Pancreas (tissue), 10 donors: ENCODE measurements around the gene LACC1. TPM values are rescaled to one million over a fixed set of nuclear protein-coding genes. Genes with fewer than 3 reads are reported as not detected.

Experiments
- ATAC-seq, 4 donors: fragments of 200-7000 bp; cut with Tn5 transposase; one replicate each; pipeline versions ENCODE4 v1.8.0 to v1.9.1; 2020; ENCODE audit warnings: mild to moderate bottlenecking in 4 of 4, moderate library complexity in 4 of 4
- DNase-seq, 6 donors: peaks; one replicate each; pipeline ENCODE4 v3.0.0-alpha.2; 2020
- FAIRE-seq: peaks from 2 replicates; lab custom pipeline; 2012; peaks lifted over from hg19 to GRCh38; lab: Jason Lieb, UNC
- H3K27ac ChIP-seq, 4 donors: fragments of 200-600 bp; sonication (generic); 1 replicate in 3 of 4; 2 replicates in 1 of 4; pipeline versions ENCODE4 v1.5.0 to v1.8.0; 2020
- H3K27me3 ChIP-seq, 4 donors: fragments of 200-600 bp; one replicate each; pipeline ENCODE4 v1.8.0; 2021
- H3K36me3 ChIP-seq, 3 donors: fragments of 200-600 bp; sonication (generic) in 1 of 3; one replicate each; pipeline versions ENCODE4 v1.5.0 to v1.8.0; 2020 to 2021
- H3K4me1 ChIP-seq, 3 donors: fragments of 200-600 bp; one replicate each; pipeline ENCODE4 v1.8.0; 2021
- H3K4me3 ChIP-seq, 4 donors: fragments of 200-600 bp; sonication (generic) in 2 of 4; one replicate each; pipeline versions ENCODE4 v1.5.0 to v1.8.0; 2020 to 2021
- H3K9me3 ChIP-seq, 4 donors: fragments of 200-600 bp; one replicate each; pipeline ENCODE4 v1.8.0; 2021
- WGBS, 2 donors: extraction: QIAGEN DNeasy Blood & Tissue Kit; methylation state at CpG; one replicate each; pipeline ENCODE4 v1.1.7; 2013; 5-methylcytosine and 5-hydroxymethylcytosine counted together
- intact Hi-C, 3 donors: fragments of 100-400 bp; cut with DNase I; formaldehyde crosslinking; loops; one replicate each; pipeline versions ENCODE4 v1.11.1 to v1.14.2; 2022
- polyA plus RNA-seq, 2 donors: library from polyadenylated mRNA; stranded (reverse); fragments of 200-250 nt; gene quantifications; one replicate each; pipeline ENCODE4 v1.2.3, GENCODE V29; 2013
- total RNA-seq, 6 donors: library from RNA; stranded (reverse); fragmentation: NEBNext Ultra II Directional in 4 of 6; extraction: Animal tissue kit (Norgen Biotek cat#: 25700) in 4 of 6; gene quantifications; one replicate each; pipeline versions ENCODE4 v1.2.1 to v1.2.4, GENCODE V29; 2021 to 2023
- TF ChIP-seq, protein P1 (sequence below), 4 donors: fragments of 200-600 bp; sonication (generic) in 3 of 4; IDR thresholded peaks; one replicate each; pipeline versions ENCODE4 v1.5.0 to v1.8.0; 2021; ENCODE audit warnings: antibody characterized with exemption in 4 of 4
- donor health status: healthy with polysubstance abuse.
- donor health status: DM: no; HTN: no; CAD: no; lungs with moderate emphysema.
- donor health status: DM: no; HTN: no; CAD: no.
- donor health status: control.
- donor health status: control.
- donor health status: Bipolar disorder and iron deficiency.
- donor health status: DM: yes; HTN: yes; CAD: no.
- donor health status: DM: no; HTN: no; CAD: no.
- donor health status: DM: no; HTN: no; CAD: no.
- donor health status: DM: yes; HTN: yes; CAD: no.

Gene LACC1
- total and polyA plus RNA-seq, 8 donors = 2.5 to 5.9 (median 3.6) TPM

DNA sequence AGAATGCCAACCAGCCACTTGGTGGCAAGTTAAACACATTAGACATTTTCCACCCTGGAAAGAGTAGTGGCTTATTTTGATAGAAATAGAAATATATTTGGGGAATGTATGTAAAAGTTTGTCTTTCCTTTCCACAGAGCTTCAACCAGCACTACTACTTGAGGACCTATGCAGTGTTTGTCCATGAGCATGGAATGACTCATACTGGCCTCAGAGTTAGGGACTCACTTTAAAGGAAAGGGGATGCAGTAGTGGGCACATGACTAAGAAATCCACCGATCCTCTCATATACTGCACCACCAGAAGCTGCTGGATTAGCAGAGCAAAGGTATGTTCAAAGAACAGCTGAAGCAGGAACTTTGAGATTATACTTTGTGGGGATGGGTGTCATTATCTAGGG is 62.6 kb downstream of the LACC1 start:
- Histone ChIP-seq H3K4me1 (no peaks in the 10 kb centered on the region), H3K27ac (no peak overlapping the region), H3K27me3 (no peaks in the 10 kb centered on the region), H3K36me3 (no peaks in the 10 kb centered on the region), H3K9me3 (no peaks in the 10 kb centered on the region), H3K4me3 (no peak overlapping the region)
- TF ChIP-seq, protein P1, sequence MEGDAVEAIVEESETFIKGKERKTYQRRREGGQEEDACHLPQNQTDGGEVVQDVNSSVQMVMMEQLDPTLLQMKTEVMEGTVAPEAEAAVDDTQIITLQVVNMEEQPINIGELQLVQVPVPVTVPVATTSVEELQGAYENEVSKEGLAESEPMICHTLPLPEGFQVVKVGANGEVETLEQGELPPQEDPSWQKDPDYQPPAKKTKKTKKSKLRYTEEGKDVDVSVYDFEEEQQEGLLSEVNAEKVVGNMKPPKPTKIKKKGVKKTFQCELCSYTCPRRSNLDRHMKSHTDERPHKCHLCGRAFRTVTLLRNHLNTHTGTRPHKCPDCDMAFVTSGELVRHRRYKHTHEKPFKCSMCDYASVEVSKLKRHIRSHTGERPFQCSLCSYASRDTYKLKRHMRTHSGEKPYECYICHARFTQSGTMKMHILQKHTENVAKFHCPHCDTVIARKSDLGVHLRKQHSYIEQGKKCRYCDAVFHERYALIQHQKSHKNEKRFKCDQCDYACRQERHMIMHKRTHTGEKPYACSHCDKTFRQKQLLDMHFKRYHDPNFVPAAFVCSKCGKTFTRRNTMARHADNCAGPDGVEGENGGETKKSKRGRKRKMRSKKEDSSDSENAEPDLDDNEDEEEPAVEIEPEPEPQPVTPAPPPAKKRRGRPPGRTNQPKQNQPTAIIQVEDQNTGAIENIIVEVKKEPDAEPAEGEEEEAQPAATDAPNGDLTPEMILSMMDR (IDR thresholded peaks at IDR 0.05) = no peak
- FAIRE-seq (no peak), DNase-seq (no peak), ATAC-seq (no peak)
- 79 to 87% methylated on average over 1 of the region's 1 CpG for WGBS, 2 donors
- intact Hi-C loops = no loop called here

Other genes starting within 250 kb of the LACC1 start
- gene ENOX1, start 92.9 kb upstream of the LACC1 start, total RNA-seq = 1 to 10 TPM in 4 of 6 donors, under 1 TPM in 2; 0.42 to 2.0 (median 1.1) TPM
- under 1 TPM; 0.23 to 0.75 TPM for gene ENOX1, start 92.9 kb upstream of the LACC1 start, polyA plus RNA-seq
- gene CCDC122, start 164 bp upstream of the LACC1 start, total RNA-seq = 1 to 10 TPM; 4.4 to 7.3 (median 4.8) TPM
- gene CCDC122, start 164 bp upstream of the LACC1 start, polyA plus RNA-seq = 1 to 10 TPM; 2.9 to 4.6 TPM